CD14-positive monocyte (primary cell): ENCODE results near the gene LYZL1. TPM values are rescaled to one million over a fixed set of nuclear protein-coding genes. Genes with fewer than 3 reads are reported as not detected.
"Not testable (repeated sequence)": the region's sequence is repeated elsewhere in the genome, so short reads cannot be mapped to it uniquely, and the experiment has no call there.

Experiments
- DNase-seq, 3 donors: peaks; one replicate each; pipeline ENCODE4 v3.0.0-alpha.2; 2011 to 2022
- H2AFZ ChIP-seq: 2 replicates; pipeline ENCODE4 v1.6.0; 2012; ENCODE audit warnings: mild to moderate bottlenecking, low read depth, low read length, inconsistent platforms; ENCODE audit not compliant: insufficient read depth, poor library complexity, severe bottlenecking
- H3K27ac ChIP-seq, 2 donors: 1 replicate in 1 of 2; 2 replicates in 1 of 2; pipeline ENCODE4 v1.5.1; 2012 to 2013; ENCODE audit warnings: low read length in 2 of 2, control low read depth in 1 of 2, inconsistent platforms in 1 of 2, low read depth in 1 of 2, mild to moderate bottlenecking in 1 of 2
- H3K27me3 ChIP-seq, 2 donors: one replicate each; pipeline versions ENCODE4 v1.6.0 to v1.6.1; 2011 to 2013; ENCODE audit warnings: low read length in 2 of 2; ENCODE audit not compliant: control insufficient read depth in 2 of 2, insufficient read depth in 2 of 2
- H3K36me3 ChIP-seq, 2 donors: replicated peaks in 1 of 2; 1 replicate in 1 of 2; 2 replicates in 1 of 2; pipeline versions ENCODE4 v1.5.1 to v1.6.1; 2012 to 2013; ENCODE audit warnings: low read length in 2 of 2, control low read depth in 1 of 2, inconsistent platforms in 1 of 2, mild to moderate bottlenecking in 1 of 2; ENCODE audit not compliant: insufficient read depth in 2 of 2, control insufficient read depth in 1 of 2
- H3K4me1 ChIP-seq, 2 donors: 1 replicate in 1 of 2; 2 replicates in 1 of 2; pipeline versions ENCODE4 v1.5.1 to v1.6.1; 2012 to 2013; ENCODE audit warnings: low read length in 2 of 2, control low read depth in 1 of 2, inconsistent platforms in 1 of 2, mild to moderate bottlenecking in 1 of 2, moderate library complexity in 1 of 2; ENCODE audit not compliant: insufficient read depth in 2 of 2, control insufficient read depth in 1 of 2
- H3K4me2 ChIP-seq: replicated peaks from 2 replicates; pipeline ENCODE3; 2012; ENCODE audit warnings: low read length, moderate library complexity, mild to moderate bottlenecking; ENCODE audit not compliant: poor library complexity, severe bottlenecking; ENCODE audit errors: extremely low read depth
- H3K4me3 ChIP-seq, 3 experiments: fragments of 200-600 bp in 1 of 3; sonication (generic) in 1 of 3; replicated peaks in 1 of 3; 1 replicate in 2 of 3; 2 replicates in 1 of 3; pipeline ENCODE4 v1.5.1; 2011 to 2013; ENCODE audit warnings: low read length in 3 of 3, mild to moderate bottlenecking in 3 of 3, control low read depth in 2 of 3, low read depth in 2 of 3, inconsistent platforms in 1 of 3, moderate library complexity in 1 of 3
- H3K79me2 ChIP-seq: 2 replicates; pipeline ENCODE4 v1.6.0; 2012; ENCODE audit warnings: mild to moderate bottlenecking, control low read depth, inconsistent platforms, low read length, moderate library complexity; ENCODE audit not compliant: insufficient read depth
- H3K9ac ChIP-seq: 2 replicates; pipeline ENCODE4 v1.6.0; 2017; ENCODE audit warnings: low read length, mild to moderate bottlenecking; ENCODE audit not compliant: insufficient read depth, poor library complexity, severe bottlenecking
- H3K9me3 ChIP-seq, 2 donors: replicated peaks in 1 of 2; 1 replicate in 1 of 2; 2 replicates in 1 of 2; pipeline versions ENCODE4 v1.5.1 to v1.6.1; 2012 to 2013; ENCODE audit warnings: low read length in 2 of 2, control low read depth in 1 of 2; ENCODE audit not compliant: control insufficient read depth in 1 of 2, insufficient read depth in 1 of 2
- H4K20me1 ChIP-seq: 2 replicates; pipeline ENCODE4 v1.6.0; 2012; ENCODE audit warnings: mild to moderate bottlenecking, low read length, control low read depth, moderate library complexity; ENCODE audit not compliant: insufficient read depth
- H3K27ac Mint-ChIP-seq, 7 donors: one replicate each; pipeline ENCODE4 v1.8.0; 2020; ENCODE audit warnings: mild to moderate bottlenecking in 7 of 7, mixed read lengths in 7 of 7, moderate library complexity in 6 of 7, inconsistent platforms in 2 of 7
- H3K27me3 Mint-ChIP-seq, 3 donors: one replicate each; pipeline ENCODE4 v1.8.0; 2021 to 2022; ENCODE audit warnings: low read depth in 3 of 3, mild to moderate bottlenecking in 3 of 3, mixed read lengths in 3 of 3, moderate library complexity in 3 of 3, inconsistent platforms in 1 of 3
- H3K36me3 Mint-ChIP-seq, 2 donors: one replicate each; pipeline ENCODE4 v1.8.0; 2020; ENCODE audit warnings: mixed read lengths in 2 of 2, inconsistent platforms in 1 of 2, mild to moderate bottlenecking in 1 of 2
- H3K4me1 Mint-ChIP-seq: one replicate; pipeline ENCODE4 v1.8.0; 2020; ENCODE audit warnings: mild to moderate bottlenecking, mixed read lengths
- H3K4me3 Mint-ChIP-seq, 2 donors: one replicate each; pipeline ENCODE4 v1.8.0; 2020; ENCODE audit warnings: mild to moderate bottlenecking in 2 of 2, mixed read lengths in 2 of 2, moderate library complexity in 1 of 2
- H3K9me3 Mint-ChIP-seq, 7 donors: one replicate each; pipeline ENCODE4 v1.8.0; 2020 to 2022; ENCODE audit warnings: mixed read lengths in 7 of 7, mild to moderate bottlenecking in 6 of 7, moderate library complexity in 6 of 7, inconsistent platforms in 2 of 7
- CTCF ChIP-seq: fragments of 200-600 bp; IDR thresholded peaks from one replicate; pipeline ENCODE4 v1.8.0; 2022; ENCODE audit warnings: antibody characterized with exemption, mild to moderate bottlenecking
- WGBS: methylation state at CpG from one replicate; pipeline ENCODE4 v1.1.5; 2013; ENCODE audit warnings: missing lambda C conversion rate; ENCODE audit not compliant: insufficient coverage; 5-methylcytosine and 5-hydroxymethylcytosine counted together
- intact Hi-C, 2 donors: fragments of 100-400 bp; cut with micrococcal nuclease; formaldehyde crosslinking; loops; one replicate each; pipeline versions ENCODE4 v1.15.0 to v1.15.1; 2023
- polyA plus RNA-seq, 3 donors: library from polyadenylated mRNA; depleted of rRNA in 1 of 3; unstranded in 2 of 3; stranded (reverse) in 1 of 3; fragments of 300-500 nt in 2 of 3; fragments of >200 nt in 1 of 3; fragmentation: Illumina TruSeq in 2 of 3; gene quantifications; 1 replicate in 2 of 3; 2 replicates in 1 of 3; pipeline ENCODE4 v1.2.3, GENCODE V29; 2012 to 2021

Gene LYZL1
- polyA plus RNA-seq, 3 donors, result not detected

GRCh38 chr10:29287635-29288034 lies 1.2 kb upstream of the LYZL1 start:
- WGBS, result no CpG with 5 or more reads among the region's 4 CpGs

GRCh38 chr10:29291561-29291960 lies 2.7 kb downstream of the LYZL1 start:
- H3K9me3 ChIP-seq, H3K4me3 ChIP-seq, H3K36me3 ChIP-seq, H3K9ac ChIP-seq, DNase-seq, H3K79me2 ChIP-seq, H3K27ac ChIP-seq, H3K4me1 Mint-ChIP-seq, H3K4me2 ChIP-seq, H3K4me3 Mint-ChIP-seq, H2AFZ ChIP-seq, H3K36me3 Mint-ChIP-seq, H3K9me3 Mint-ChIP-seq, H4K20me1 ChIP-seq, H3K27me3 ChIP-seq, H3K4me1 ChIP-seq, intact Hi-C loops, H3K27ac Mint-ChIP-seq: not testable (repeated sequence)
- H3K27me3 Mint-ChIP-seq, result peaks cover 4 to 12% (median 7%) of the 10 kb centered on the region in 3 donors
- WGBS, result 87% methylated on average over 3 of the region's 10 CpGs

More at GRCh38 chr10:29287635-29288034, 1.2 kb upstream of the LYZL1 start:
- Mint-ChIP-seq H3K4me1 (no peaks in the 10 kb centered on the region), H3K9me3 (no peaks in the 10 kb centered on the region), H3K27ac (no peak overlapping the region), H3K4me3 (no peak overlapping the region), H3K36me3 (no peaks in the 10 kb centered on the region), H3K27me3 (peaks cover 4 to 12% (median 12%) of the 10 kb centered on the region in 3 donors)
- intact Hi-C loops, result no loop called here
- Histone ChIP-seq H4K20me1 (no peaks in the 10 kb centered on the region), H3K27me3 (peaks cover 0 to 7% of the 10 kb centered on the region in 2 donors), H3K9me3 (no peaks in the 10 kb centered on the region), H3K4me3 (no peak overlapping the region), H3K9ac (no peak overlapping the region), H3K4me1 (no peaks in the 10 kb centered on the region), H2AFZ (no peak overlapping the region), H3K27ac (no peak overlapping the region), H3K4me2 (no peak overlapping the region), H3K36me3 (no peaks in the 10 kb centered on the region), H3K79me2 (no peaks in the 10 kb centered on the region)
- no peak for DNase-seq
- TF ChIP-seq CTCF, result no peak

GRCh38 chr10:29292406-29292805 lies 3.5 kb downstream of the LYZL1 start:
- WGBS, result 96% methylated on average over 9 of the region's 13 CpGs
- H3K9ac ChIP-seq, H3K36me3 ChIP-seq, H3K27ac Mint-ChIP-seq, H3K4me2 ChIP-seq, H3K4me1 Mint-ChIP-seq, H3K27me3 ChIP-seq, H3K4me3 Mint-ChIP-seq, H4K20me1 ChIP-seq, H3K79me2 ChIP-seq, H3K4me3 ChIP-seq, H3K9me3 ChIP-seq, H3K4me1 ChIP-seq, DNase-seq, intact Hi-C loops, H3K27me3 Mint-ChIP-seq, H3K36me3 Mint-ChIP-seq, H3K27ac ChIP-seq, H2AFZ ChIP-seq: not testable (repeated sequence)
- peaks cover 2 to 10% (median 4%) of the 10 kb centered on the region in 7 donors for H3K9me3 Mint-ChIP-seq
